GM13977 (cell line): ENCODE data around the gene IL18R1.

Source experiments
- DNase-seq: peaks from one replicate; pipeline ENCODE4 v3.0.0; 2012; ENCODE audit warnings: low spot score
- in situ Hi-C: fragments of 300-500 bp; cut with MboI; formaldehyde crosslinking; loops from one replicate; pipeline ENCODE4 v1.12.0; 2022; ENCODE audit warnings: low sequenced_read_pairs, low pct_unique_long_range_greater_than_20kb, mixed read lengths, inconsistent platforms; ENCODE audit not compliant: unreplicated experiment
- TF ChIP-seq, protein P1 (sequence below): IDR thresholded peaks from 2 replicates; pipeline ENCODE4 v1.5.1; 2012; ENCODE audit warnings: mild to moderate bottlenecking, control low read depth; ENCODE audit not compliant: insufficient read depth; ENCODE audit errors: extremely low read depth, missing control alignments

The IL18R1 gene

GRCh38 chr2:102335871-102336366 is 19.7 kb upstream of the IL18R1 start:
- TF ChIP-seq, protein P1, sequence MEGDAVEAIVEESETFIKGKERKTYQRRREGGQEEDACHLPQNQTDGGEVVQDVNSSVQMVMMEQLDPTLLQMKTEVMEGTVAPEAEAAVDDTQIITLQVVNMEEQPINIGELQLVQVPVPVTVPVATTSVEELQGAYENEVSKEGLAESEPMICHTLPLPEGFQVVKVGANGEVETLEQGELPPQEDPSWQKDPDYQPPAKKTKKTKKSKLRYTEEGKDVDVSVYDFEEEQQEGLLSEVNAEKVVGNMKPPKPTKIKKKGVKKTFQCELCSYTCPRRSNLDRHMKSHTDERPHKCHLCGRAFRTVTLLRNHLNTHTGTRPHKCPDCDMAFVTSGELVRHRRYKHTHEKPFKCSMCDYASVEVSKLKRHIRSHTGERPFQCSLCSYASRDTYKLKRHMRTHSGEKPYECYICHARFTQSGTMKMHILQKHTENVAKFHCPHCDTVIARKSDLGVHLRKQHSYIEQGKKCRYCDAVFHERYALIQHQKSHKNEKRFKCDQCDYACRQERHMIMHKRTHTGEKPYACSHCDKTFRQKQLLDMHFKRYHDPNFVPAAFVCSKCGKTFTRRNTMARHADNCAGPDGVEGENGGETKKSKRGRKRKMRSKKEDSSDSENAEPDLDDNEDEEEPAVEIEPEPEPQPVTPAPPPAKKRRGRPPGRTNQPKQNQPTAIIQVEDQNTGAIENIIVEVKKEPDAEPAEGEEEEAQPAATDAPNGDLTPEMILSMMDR, result no peak
- in situ Hi-C loops, result no loop called here
- no peak for DNase-seq

GRCh38 chr2:102336502-102336945 is 19.1 kb upstream of the IL18R1 start:
- TF ChIP-seq, protein P1, result no peak
- in situ Hi-C loops, result no loop called here
- DNase-seq, result no peak

DNA sequence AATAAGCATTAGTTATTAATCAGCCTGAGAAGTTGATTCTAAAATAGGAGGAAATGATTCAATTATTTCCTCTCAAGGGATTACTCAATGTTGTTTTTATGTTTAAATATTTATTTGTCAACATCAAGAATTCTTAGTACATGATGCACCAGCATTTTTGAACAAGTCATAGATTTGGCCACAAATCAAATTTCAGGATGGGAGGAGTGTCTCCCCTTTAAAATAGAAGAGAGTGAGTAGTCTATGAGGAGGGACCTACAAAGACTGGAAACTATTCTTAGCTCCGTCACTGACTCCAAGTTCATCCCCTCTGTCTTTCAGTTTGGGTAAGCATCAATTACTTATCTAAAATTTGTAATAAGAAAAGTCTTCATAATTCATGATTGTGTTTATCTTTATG is 18.6 kb upstream of the IL18R1 start:
- in situ Hi-C loops, result no loop called here
- DNase-seq, result no peak
- TF ChIP-seq, protein P1, result no peak

- TF ChIP-seq, protein P1, result no peak
- in situ Hi-C loops, result no loop called here
- DNase-seq, result no peak
These were observed 17.9 kb upstream of the IL18R1 start for GRCh38 chr2:102337481-102338386.

DNA sequence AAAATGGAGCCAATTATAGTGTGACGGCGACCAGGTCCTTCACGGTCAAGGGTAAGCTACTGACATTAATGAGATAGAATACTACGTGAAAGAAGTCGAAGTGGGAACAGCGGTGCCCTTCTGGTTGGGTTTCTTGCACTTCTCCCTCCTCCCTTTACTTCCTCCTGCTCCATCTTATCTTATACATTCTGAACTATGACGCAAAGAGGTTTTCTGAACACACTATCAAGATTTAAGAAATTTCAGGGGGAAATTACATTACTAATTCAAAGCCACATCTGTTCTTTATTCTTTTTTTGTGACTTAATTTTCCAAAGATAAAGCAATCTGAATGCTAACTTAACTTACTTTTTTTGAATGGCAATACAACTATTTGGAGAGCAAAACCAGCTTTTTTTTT is 14.8 kb upstream of the IL18R1 start:
- TF ChIP-seq, protein P1, result no peak
- DNase-seq, result no peak
- in situ Hi-C loops, result no loop called here

DNA sequence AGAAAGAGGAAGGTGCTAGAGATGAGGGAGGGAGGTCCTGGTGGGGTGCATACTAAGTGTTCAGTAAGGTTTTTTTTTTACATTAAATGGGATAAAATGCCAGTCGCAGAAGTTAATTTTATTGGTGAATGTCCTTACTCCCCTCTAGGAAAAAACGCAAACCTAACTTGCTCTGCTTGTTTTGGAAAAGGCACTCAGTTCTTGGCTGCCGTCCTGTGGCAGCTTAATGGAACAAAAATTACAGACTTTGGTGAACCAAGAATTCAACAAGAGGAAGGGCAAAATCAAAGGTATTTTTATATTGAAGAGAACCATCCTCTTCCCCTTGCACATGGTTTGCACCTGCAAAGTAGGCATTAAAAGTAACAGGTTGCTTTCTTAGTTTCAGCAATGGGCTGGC is 12.7 kb upstream of the IL18R1 start:
- no peak for DNase-seq

More for the DNA sequence above, 12.7 kb upstream of the IL18R1 start:
- in situ Hi-C loops, result no loop called here
- TF ChIP-seq, protein P1, result no peak
